Dermis microvascular lymphatic vessel endothelial cell (primary cell): Measurements from ENCODE around the gene VSIG2. TPM values are rescaled to one million over a fixed set of nuclear protein-coding genes. Genes with fewer than 3 reads are reported as not detected.

ENCODE experiments used
- DNase-seq, 2 donors: peaks; one replicate each; pipeline versions ENCODE4 v3.0.0 to v3.0.0-alpha.2; 2010; ENCODE audit warnings: low read depth in 2 of 2
- total RNA-seq: library from RNA; depleted of rRNA; stranded (reverse); fragments of >200 nt; gene quantifications from 2 replicates; pipeline ENCODE4 v1.2.1, GENCODE V29; 2014

Gene VSIG2
- total RNA-seq, 1 donor from 2014 or later = 0.13 TPM

- DNase-seq = peak; percentile 92 to 94
Measured at GRCh38 chr11:124748481-124749343, 3.3 kb downstream of the VSIG2 start.

GRCh38 chr11:124748100-124748418, 4.0 kb downstream of the VSIG2 start:
- no peak for DNase-seq

DNA sequence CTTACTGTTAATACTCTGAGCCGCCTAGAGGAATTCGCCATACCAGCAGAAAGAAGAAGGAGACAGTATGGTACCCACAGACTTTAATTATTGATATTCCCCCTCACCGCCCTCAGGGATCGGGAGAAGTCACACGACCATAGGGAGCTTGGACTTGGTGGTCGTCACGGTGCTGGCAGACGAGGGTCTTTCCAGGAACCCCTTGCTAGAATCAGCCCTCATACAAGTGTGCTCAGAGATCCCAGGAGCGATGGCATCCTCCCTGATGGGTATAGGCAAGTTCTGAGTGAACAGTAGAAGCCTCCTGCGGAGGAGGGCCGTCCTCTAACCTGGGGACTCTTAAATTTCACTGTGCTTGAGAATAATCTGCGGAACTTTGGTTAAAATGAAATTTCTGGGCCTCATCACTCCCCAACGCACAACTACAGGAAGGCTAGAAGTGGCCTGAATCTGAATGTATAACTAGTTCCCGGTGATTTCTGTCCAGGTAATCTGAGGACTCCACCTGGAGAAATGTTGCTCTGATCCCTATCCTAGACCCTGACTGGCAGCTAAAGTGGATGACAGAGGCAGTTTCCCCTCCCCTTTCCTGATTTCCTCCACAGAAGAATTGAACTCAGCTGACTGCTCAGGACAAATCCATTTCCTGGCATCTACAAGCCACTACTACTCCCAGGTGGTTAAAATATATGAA, 4.5 kb downstream of the VSIG2 start:
- peak; percentile 58 to 78 for DNase-seq

DNA sequence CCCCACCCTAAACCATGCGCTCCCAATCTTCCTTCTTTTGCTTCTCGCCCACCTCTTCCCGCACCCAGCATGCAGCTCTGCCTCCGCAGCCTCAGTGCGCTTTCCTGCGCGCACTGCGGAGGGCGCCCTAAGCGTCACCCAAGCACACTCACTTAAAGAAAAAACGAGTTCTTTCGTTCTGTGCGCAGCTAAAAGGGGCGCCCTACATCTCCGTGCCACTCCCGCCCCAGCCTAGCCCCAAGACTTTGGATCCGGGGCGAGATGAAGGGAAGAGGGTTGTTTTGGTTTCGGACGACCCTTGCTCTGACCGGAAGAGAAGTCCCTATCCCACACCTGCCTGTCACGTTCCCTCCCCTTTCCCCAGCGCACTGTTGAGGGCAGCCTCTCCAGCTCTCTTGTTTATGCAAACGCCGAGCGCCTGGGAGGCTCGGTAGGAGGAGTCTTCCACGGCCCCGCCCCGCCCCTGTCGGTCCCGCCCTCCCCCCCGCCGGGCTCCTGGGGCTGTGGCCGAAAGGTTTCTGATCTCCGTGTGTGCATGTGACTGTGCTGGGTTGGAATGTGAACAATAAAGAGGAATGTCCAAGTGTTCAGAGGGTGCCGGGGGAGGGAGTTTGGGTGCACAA, 5.3 kb downstream of the VSIG2 start:
- peak; percentile 73 to 90 for DNase-seq

DNA sequence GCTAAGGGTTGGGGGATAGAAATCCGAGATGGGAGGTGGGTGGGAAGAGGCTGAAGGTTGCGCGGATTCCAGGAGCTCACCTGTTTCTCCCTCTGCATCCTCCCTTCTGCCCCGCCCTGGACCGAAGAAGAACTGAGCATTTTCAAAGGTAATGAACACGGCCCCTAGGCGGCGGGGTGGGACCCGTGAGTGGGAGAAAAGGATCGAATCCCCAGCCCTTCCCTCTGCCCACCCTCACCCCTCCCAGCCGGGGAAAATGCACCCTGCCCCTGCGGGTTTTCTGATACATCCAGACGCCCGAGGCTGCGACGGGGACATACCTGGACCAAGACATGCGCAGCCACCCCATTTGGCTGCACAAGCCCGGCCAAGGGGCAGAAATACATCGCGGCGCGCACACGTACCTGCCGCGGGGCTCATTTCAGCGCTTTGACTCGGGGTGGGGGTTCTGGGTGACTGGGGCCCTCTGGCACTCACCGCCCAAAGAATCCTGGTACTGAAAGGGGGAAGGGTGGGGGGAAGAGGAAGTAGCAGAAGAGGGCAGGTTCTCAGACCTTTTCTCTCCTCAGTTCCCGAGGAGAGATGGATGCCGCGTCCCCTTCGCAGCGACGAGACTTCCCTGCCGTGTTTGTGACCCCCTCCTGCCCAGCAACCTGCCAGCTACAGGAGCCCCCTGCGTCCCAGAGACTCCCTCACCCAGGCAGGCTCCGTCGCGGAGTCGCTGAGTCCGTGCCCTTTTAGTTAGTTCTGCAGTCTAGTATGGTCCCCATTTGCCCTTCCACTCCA, 6.0 kb downstream of the VSIG2 start:
- no peak for DNase-seq

- DNase-seq = no peak
Measured at GRCh38 chr11:124745270-124745834, 6.7 kb downstream of the VSIG2 start.

DNA sequence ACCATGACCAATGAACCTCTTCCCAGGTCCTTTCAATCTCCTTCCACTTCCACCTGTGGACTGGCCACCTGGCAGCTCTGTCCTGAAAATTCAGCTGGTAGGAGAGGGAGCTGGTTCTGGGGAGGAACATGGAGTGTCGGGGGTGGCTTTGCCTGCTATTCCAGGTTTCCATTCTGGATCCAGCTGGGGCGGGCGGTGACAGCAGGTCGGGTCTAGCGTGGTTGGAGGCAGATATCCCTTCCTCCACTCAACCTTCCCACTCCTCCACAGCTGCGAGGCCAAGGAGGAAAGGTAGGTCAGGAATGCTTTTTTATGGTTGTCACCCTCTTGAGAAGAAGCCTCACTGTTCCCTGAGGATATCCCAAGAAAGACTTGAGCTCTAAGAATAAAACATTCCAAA, 9.0 kb downstream of the VSIG2 start:
- no peak for DNase-seq

GRCh38 chr11:124742555-124742954, 9.5 kb downstream of the VSIG2 start:
- DNase-seq = no peak

DNA sequence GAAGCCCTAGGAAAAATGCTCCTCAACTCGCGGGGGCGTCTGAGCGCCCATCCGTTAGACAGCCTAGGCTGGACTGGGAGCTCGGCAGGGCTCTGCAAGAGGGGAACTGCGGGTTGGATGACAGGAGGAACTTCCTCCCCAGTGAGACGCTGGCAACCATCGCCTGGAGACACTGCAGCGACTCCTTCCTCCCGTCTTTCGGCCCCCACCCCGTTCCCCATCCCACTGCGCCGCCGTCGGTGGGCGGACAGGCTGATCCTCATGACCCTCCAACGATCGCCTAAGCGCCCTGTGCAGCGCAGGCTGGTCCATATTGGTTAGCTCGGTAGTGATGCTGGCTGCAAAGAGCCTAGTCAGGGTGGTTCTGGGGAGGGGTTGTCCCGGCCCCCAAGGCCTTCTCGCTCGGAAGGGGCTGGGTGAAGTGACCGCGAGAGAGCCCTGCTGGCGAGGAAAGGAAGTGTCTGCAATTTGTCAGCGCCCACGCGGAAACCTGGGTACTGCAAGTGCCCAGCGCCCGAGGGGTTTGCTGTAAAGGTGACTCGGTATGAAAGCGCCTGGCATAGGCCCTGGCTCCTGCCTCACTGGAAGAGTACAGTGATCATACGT, 11.7 kb downstream of the VSIG2 start:
- DNase-seq = peak in 1 of 2 donors; percentile 58

- DNase-seq = peak; percentile 64 to 90
Measured at GRCh38 chr11:124739479-124740276, 12.4 kb downstream of the VSIG2 start, which contains the start of gene NRGN. TSS of gene NRGN (plus strand) at chr11:124739942. CDS start at chr11:124740085, 143 bp downstream.

- DNase-seq = no peak
Measured at GRCh38 chr11:124738713-124739478, 13.2 kb downstream of the VSIG2 start.

GRCh38 chr11:124737638-124738305, 14.3 kb downstream of the VSIG2 start:
- no peak for DNase-seq

- no peak for DNase-seq
Measured at GRCh38 chr11:124736736-124737135, 15.3 kb downstream of the VSIG2 start.

DNA sequence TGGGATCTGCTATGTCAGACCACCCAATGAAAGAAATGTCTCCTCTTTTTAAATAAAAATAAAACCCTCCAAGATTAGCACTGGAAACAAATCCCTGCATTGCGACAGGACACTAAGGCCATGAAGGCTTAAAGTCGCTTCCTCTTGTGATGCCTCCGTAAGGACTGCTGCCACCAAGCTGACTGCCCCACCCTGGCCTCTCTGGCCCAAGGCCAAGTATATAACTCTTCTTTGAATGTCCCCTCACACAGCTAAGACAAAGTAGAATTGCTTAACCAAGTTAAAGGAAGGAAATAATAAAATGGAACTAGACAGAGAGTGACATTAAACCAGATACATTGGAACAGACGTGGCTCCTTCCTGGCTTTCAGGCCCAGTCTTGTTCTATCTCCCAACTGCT, 19.8 kb downstream of the VSIG2 start:
- no peak for DNase-seq

DNA sequence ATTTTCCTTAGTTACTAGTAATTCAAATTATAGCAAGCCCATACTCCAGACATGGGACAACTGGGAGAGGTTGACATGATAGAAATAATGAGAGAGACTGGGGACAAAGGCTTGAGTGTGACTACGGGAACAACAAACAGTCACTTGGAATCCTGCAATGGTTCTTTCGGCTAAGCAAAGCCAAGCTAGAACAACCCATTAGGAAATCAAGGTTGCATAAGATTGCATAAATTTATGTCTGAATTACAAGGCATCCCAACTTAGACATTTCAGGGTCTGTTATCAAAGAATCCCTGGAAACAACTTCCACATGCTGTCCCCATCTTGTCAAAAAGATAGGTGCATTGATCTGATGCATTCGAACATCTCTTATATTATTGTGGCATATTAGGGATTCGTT, 22.5 kb downstream of the VSIG2 start:
- DNase-seq = no peak

- DNase-seq = no peak
Measured at GRCh38 chr11:124728134-124728533, 23.9 kb downstream of the VSIG2 start.

- DNase-seq = no peak
Measured at GRCh38 chr11:124727474-124727873, 24.6 kb downstream of the VSIG2 start.

- peak in 1 of 2 donors; percentile 74 for DNase-seq
Measured at GRCh38 chr11:124725719-124726105, 26.3 kb downstream of the VSIG2 start.
